Neural cell (in vitro differentiated cells): Measurements from ENCODE around the gene KCNQ2. TPM values are rescaled to one million over a fixed set of nuclear protein-coding genes. Genes with fewer than 3 reads are reported as not detected.

Experiments
- H2AFZ ChIP-seq: fragments of 200-600, 300-800 bp; sonication (generic), shearing (Covaris generic); 2 replicates; pipeline ENCODE4 v1.6.0; 2014; ENCODE audit warnings: low read depth, mild to moderate bottlenecking, antibody characterized with exemption, low read length, moderate library complexity
- H3F3A ChIP-seq: fragments of 200-600 bp; shearing (Covaris generic); 2 replicates; pipeline ENCODE4 v1.6.1; 2016; ENCODE audit warnings: mild to moderate bottlenecking, moderate library complexity, mixed read lengths, antibody characterized with exemption, low read length; ENCODE audit not compliant: insufficient read depth, poor library complexity, severe bottlenecking
- H3K27ac ChIP-seq: fragments of 200-600, 300-800 bp; sonication (generic), shearing (Covaris generic); 2 replicates; pipeline ENCODE4 v1.5.1; 2014; ENCODE audit warnings: mild to moderate bottlenecking, low read length, moderate library complexity
- H3K27me3 ChIP-seq: fragments of 300-800, 200-600 bp; sonication (generic), shearing (Covaris generic); 2 replicates; pipeline ENCODE4 v1.6.0; 2014; ENCODE audit warnings: mild to moderate bottlenecking, low read depth, low read length, moderate library complexity; ENCODE audit not compliant: insufficient read depth
- H3K36me3 ChIP-seq: fragments of 300-800, 200-600 bp; sonication (generic), shearing (Covaris generic); 2 replicates; pipeline ENCODE4 v1.5.1; 2014; ENCODE audit warnings: mild to moderate bottlenecking, antibody characterized with exemption, low read length, moderate library complexity; ENCODE audit not compliant: insufficient read depth
- H3K4me2 ChIP-seq: fragments of 300-800, 200-600 bp; sonication (generic), shearing (Covaris generic); 2 replicates; pipeline ENCODE4 v1.6.0; 2014; ENCODE audit warnings: mild to moderate bottlenecking, low read length
- H3K4me3 ChIP-seq: fragments of 300-800, 200-600 bp; sonication (generic), shearing (Covaris generic); 2 replicates; pipeline ENCODE4 v1.5.1; 2014; ENCODE audit warnings: mild to moderate bottlenecking, low read length, moderate library complexity
- H3K79me2 ChIP-seq: fragments of 200-600 bp; shearing (Covaris generic); replicated peaks from 2 replicates; pipeline ENCODE4 v1.6.0; 2014; ENCODE audit warnings: mild to moderate bottlenecking, low read length, moderate library complexity; ENCODE audit not compliant: insufficient read depth
- H3K9ac ChIP-seq: fragments of 300-800, 200-600 bp; sonication (generic), shearing (Covaris generic); 2 replicates; pipeline ENCODE4 v1.6.1; 2016; ENCODE audit warnings: mild to moderate bottlenecking, low read length, mixed read lengths
- H3K9me2 ChIP-seq: fragments of 200-600 bp; shearing (Covaris generic); 2 replicates; pipeline ENCODE4 v1.6.1; 2016; ENCODE audit warnings: mild to moderate bottlenecking, low read length, mixed read lengths; ENCODE audit not compliant: insufficient read depth
- H3K9me3 ChIP-seq: fragments of 200-600, 300-800 bp; sonication (generic), shearing (Covaris generic); 2 replicates; pipeline ENCODE4 v1.6.1; 2016; ENCODE audit warnings: mild to moderate bottlenecking, mixed run types, low read length, moderate library complexity, mixed read lengths
- H4K20me1 ChIP-seq: fragments of 200-600 bp; shearing (Covaris generic); 2 replicates; pipeline ENCODE4 v1.6.1; 2016; ENCODE audit warnings: mild to moderate bottlenecking, mixed run types; ENCODE audit not compliant: insufficient read depth
- CTCF ChIP-seq: fragments of 450-650 bp; IDR thresholded peaks from 2 replicates; pipeline ENCODE4 v1.5.1; 2014; ENCODE audit warnings: antibody characterized with exemption, mild to moderate bottlenecking, moderate library complexity; ENCODE audit not compliant: poor library complexity, severe bottlenecking
- EP300 ChIP-seq: fragments of 450-650 bp; conservative IDR thresholded peaks from 2 replicates; pipeline ENCODE4 v1.6.1; 2014; ENCODE audit warnings: antibody characterized with exemption, mild to moderate bottlenecking, moderate library complexity; ENCODE audit not compliant: poor library complexity, severe bottlenecking
- EZH2 ChIP-seq: fragments of 200-600, 300-800 bp; shearing (Covaris generic), sonication (generic); IDR thresholded peaks from 2 replicates; pipeline ENCODE4 v1.6.1; 2014; ENCODE audit warnings: antibody characterized with exemption, low read length, borderline replicate concordance, mild to moderate bottlenecking; ENCODE audit not compliant: insufficient read depth, poor library complexity, severe bottlenecking
- MXI1 ChIP-seq: fragments of 450-650 bp; conservative IDR thresholded peaks from 2 replicates; pipeline ENCODE4 v1.6.1; 2014; ENCODE audit warnings: antibody characterized with exemption, mild to moderate bottlenecking; ENCODE audit not compliant: poor library complexity, severe bottlenecking
- POLR2AphosphoS5 ChIP-seq: IDR thresholded peaks from 2 replicates; pipeline ENCODE4 v1.6.1; 2012
- RAD21 ChIP-seq: fragments of 450-650 bp; conservative IDR thresholded peaks from 2 replicates; pipeline ENCODE4 v1.6.1; 2014; ENCODE audit warnings: antibody characterized with exemption, mild to moderate bottlenecking, moderate library complexity
- REST ChIP-seq: IDR thresholded peaks from 2 replicates; pipeline ENCODE4 v1.6.1; 2012; ENCODE audit warnings: borderline replicate concordance
- SMC3 ChIP-seq: fragments of 450-650 bp; conservative IDR thresholded peaks from 2 replicates; pipeline ENCODE4 v1.6.1; 2014; ENCODE audit warnings: antibody characterized with exemption, mild to moderate bottlenecking, moderate library complexity; ENCODE audit not compliant: poor library complexity
- TAF1 ChIP-seq: IDR thresholded peaks from 2 replicates; pipeline ENCODE4 v1.6.1; 2012; ENCODE audit warnings: low read depth
- polyA minus RNA-seq: library from RNA; depleted of rRNA, polyadenylated mRNA; stranded (reverse); fragments of >200 nt; gene quantifications from 2 replicates; pipeline ENCODE4 v1.2.3, GENCODE V29; 2014
- polyA plus RNA-seq: library from polyadenylated mRNA; depleted of rRNA; stranded (reverse); fragments of >200 nt; gene quantifications from 2 replicates; pipeline ENCODE4 v1.2.3, GENCODE V29; 2014

Gene KCNQ2
- 84.7 and 88.8 TPM in 2 replicates for polyA plus RNA-seq
- polyA minus RNA-seq: 238 and 304 TPM in 2 replicates

GRCh38 chr20:63471981-63472831 lies at the start of gene KCNQ2:
Gene KCNQ2, minus strand, starts transcription at chr20:63472655. Its CDS starts 192 bp downstream, at chr20:63472463.
- Histone ChIP-seq H3F3A (no peaks in the 10 kb centered on the region), H3K9me3 (no peaks in the 10 kb centered on the region), H3K27ac (peak within 1 kb of the TSS; percentile 69), H3K79me2 (peaks cover 49% of the 10 kb centered on the region), H3K27me3 (peaks cover 8% of the 10 kb centered on the region), H3K9me2 (no peaks in the 10 kb centered on the region), H4K20me1 (no peaks in the 10 kb centered on the region), H3K4me2 (no peak within 1 kb of the TSS), H3K36me3 (no peaks in the 10 kb centered on the region), H3K9ac (peak within 1 kb of the TSS; percentile 89), H2AFZ (no peak within 1 kb of the TSS), H3K4me3 (peak within 1 kb of the TSS; percentile 98)
- TF ChIP-seq REST (peak; percentile 26), MXI1 (peak; percentile 79), POLR2AphosphoS5 (peak; percentile 21), TAF1 (peak; percentile 27), EZH2 (no peak), CTCF (peak; percentile 24), RAD21 (no peak), EP300 (peak; percentile 12), SMC3 (peak; percentile 39)

GRCh38 chr20:63521602-63522001 lies 49.1 kb upstream of the KCNQ2 start:
- no peak overlapping the region for H2AFZ ChIP-seq
- no peaks in the 10 kb centered on the region for H3K9me2 ChIP-seq
- H3K9ac ChIP-seq: peak overlapping the region; percentile 95
- no peaks in the 10 kb centered on the region for H3F3A ChIP-seq
- H3K4me2 ChIP-seq: peak overlapping the region; percentile 78
- H3K9me3 ChIP-seq: no peaks in the 10 kb centered on the region
- TF ChIP-seq EZH2 (no peak), TAF1 (no peak), MXI1 (no peak)
- peaks cover 17% of the 10 kb centered on the region for H3K79me2 ChIP-seq
- H3K27ac ChIP-seq: peak overlapping the region; percentile 84
- no peaks in the 10 kb centered on the region for H3K36me3 ChIP-seq
- no peaks in the 10 kb centered on the region for H3K27me3 ChIP-seq
- peak overlapping the region; percentile 94 for H3K4me3 ChIP-seq
- peaks cover 9% of the 10 kb centered on the region for H4K20me1 ChIP-seq
